Choroid plexus epithelial cell (primary cell): ENCODE measurements around the gene HES7.

Experiments
- DNase-seq: peaks from one replicate; pipeline ENCODE4 v3.0.0-alpha.2; 2010; ENCODE audit warnings: low read depth
- H3K4me3 ChIP-seq: 2 replicates; pipeline ENCODE4 v1.5.1; 2011; ENCODE audit warnings: low read depth, mild to moderate bottlenecking, control low read depth, low read length, moderate library complexity
- TF ChIP-seq, protein P1 (sequence below): conservative IDR thresholded peaks from 2 replicates; pipeline ENCODE4 v1.5.1; 2011; ENCODE audit warnings: low read depth, mild to moderate bottlenecking, control low read depth, inconsistent platforms, low read length, moderate library complexity

Gene HES7

DNA sequence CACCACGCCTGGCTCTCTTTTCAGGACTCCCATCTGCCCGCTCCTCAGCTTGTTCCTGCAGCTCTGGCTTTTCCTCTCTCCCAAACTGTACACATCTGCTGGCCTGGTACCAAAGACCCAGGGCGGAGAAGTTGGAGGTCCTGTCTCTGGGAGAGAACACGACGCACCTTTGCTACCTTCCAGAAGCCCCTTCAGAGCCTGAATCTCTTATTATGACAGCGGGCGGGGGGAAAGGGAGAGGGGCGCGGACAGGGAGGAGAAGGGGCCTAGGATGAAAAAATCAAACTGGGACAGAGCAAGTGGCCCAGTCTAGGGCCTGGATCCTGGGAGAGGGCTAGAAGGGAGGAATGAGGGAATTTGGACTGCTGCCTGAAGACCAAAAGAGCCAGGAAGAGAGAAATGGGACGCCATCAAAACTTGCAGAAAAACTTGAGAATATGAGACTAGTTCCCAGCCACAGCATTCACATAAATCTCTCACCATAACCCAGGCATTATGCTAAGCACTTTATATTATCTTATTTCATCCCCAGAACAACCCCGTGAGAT lies 30.8 kb upstream of the HES7 start:
- DNase-seq = peak; percentile 45
- peak overlapping the region; percentile 90 for H3K4me3 ChIP-seq
- TF ChIP-seq, protein P1, sequence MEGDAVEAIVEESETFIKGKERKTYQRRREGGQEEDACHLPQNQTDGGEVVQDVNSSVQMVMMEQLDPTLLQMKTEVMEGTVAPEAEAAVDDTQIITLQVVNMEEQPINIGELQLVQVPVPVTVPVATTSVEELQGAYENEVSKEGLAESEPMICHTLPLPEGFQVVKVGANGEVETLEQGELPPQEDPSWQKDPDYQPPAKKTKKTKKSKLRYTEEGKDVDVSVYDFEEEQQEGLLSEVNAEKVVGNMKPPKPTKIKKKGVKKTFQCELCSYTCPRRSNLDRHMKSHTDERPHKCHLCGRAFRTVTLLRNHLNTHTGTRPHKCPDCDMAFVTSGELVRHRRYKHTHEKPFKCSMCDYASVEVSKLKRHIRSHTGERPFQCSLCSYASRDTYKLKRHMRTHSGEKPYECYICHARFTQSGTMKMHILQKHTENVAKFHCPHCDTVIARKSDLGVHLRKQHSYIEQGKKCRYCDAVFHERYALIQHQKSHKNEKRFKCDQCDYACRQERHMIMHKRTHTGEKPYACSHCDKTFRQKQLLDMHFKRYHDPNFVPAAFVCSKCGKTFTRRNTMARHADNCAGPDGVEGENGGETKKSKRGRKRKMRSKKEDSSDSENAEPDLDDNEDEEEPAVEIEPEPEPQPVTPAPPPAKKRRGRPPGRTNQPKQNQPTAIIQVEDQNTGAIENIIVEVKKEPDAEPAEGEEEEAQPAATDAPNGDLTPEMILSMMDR = no peak

DNA sequence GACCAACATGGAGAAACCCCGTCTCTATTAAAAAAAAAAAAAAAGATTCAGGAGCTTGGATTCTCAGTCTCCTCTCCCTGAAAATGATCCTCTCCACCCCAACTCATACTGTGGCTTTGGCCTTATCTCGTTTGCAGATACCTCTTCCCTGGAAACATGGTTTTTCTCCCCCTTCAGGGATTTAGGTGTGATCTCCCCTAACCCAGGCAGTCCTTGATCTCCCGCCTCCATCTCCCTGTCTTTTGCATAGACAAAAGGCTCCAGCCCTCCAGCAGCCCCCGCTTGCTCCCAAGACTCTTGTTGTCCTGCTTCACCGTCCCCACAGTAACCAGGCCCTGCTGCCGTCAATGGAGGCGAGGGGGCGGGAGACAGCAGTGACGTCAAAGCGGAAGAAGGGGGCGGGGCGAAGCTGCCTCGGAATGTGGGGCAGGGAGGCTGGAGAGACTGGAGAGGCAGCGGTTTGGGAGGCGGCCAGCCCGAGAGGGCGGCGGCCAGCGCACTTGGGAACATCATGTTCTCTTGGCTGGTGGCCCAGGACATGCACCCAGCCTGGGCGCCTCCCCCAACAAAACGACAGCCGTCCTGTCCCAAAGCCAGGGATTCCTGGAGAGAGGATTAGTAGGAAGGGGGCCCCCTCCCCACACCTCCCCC lies 30.2 kb upstream of the HES7 start:
- peak; percentile 100 for DNase-seq
- TF ChIP-seq, protein P1 = no peak
- H3K4me3 ChIP-seq = peak overlapping the region; percentile 90

DNA sequence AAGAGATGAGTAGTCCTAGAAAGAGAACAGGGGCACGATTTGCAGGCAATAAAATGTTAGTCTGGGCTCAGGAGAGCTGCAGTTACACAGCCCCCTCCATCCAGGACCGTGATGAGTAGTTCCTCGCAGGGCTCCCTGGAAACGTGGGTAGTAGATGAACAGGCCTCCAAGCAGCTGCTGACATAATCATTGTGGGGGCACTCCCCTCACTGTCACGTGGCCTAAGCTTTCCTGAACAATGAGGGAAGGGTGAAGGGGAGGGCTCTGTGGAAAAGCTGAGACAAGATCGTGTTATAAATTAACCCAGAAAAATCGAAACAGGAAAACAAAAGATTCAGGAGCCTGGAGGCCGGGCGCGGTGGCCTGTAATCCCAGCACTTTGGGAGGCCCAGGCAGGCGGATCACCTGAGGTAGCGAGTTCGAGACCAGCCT lies 29.6 kb upstream of the HES7 start:
- TF ChIP-seq, protein P1 = no peak
- peak; percentile 98 for DNase-seq
- peak overlapping the region; percentile 90 for H3K4me3 ChIP-seq

DNA sequence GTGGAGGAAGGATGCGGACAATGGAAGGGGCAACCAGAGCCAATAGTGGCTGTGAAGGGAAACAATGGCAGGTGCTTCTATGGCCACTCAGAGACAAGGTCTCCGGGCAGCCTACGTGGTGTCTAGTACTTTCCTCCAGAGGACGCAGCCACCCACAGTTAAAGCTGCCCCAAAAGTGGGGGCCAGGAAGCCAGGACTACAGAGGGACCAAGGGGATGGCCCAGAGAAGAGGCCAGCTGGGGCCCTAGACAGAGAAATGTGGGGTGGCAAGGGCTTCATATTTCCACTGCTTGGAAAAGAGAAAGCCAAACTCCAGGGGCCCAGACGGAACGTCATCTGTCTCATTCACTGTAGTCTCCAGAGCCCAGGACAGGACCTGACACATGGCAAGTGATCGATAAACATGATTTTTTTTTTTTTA lies 29.1 kb upstream of the HES7 start:
- TF ChIP-seq, protein P1 = no peak
- H3K4me3 ChIP-seq = peak overlapping the region; percentile 94
- no peak for DNase-seq

DNA sequence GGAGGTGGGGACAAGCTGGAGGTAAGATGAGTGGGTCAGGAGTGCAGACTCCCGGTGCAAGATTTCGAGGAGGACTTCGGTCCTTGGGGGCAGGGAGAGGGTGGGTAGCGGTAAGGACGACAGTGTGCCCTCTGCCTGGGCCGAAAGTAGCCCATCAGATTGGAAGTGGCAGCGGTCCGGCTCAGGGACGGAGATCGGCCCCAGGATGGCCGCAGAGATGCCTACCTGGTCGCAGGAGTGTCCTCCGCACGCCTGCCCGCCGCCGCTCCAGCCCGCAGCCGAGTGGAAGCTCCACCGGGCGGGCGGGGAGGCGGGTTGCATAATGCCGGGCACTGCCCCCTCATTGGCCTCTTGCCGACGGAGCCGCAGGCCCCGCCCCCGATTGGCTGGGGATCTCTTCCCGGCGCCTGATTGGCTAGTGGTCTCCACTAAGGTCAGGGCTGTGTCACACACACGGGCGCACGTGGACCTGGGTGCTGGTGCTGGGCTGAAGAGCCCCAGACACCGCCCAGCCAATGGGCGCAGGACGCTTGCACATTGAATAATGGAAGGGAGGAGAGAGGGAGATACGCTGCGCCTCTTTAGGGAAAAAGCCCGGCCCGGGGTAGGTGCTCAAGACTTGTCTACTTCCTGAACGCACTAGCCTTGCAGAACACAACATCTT lies 28.3 kb upstream of the HES7 start, which contains the start of gene PER1:
Gene PER1, minus strand, starts transcription at position 293 of the 664 bp plus-strand sequence. CDS start 1,698 bp downstream, outside the sequence.
- peak; percentile 99 for DNase-seq
- peak within 1 kb of the TSS; percentile 94 for H3K4me3 ChIP-seq
- TF ChIP-seq, protein P1 = no peak

DNA sequence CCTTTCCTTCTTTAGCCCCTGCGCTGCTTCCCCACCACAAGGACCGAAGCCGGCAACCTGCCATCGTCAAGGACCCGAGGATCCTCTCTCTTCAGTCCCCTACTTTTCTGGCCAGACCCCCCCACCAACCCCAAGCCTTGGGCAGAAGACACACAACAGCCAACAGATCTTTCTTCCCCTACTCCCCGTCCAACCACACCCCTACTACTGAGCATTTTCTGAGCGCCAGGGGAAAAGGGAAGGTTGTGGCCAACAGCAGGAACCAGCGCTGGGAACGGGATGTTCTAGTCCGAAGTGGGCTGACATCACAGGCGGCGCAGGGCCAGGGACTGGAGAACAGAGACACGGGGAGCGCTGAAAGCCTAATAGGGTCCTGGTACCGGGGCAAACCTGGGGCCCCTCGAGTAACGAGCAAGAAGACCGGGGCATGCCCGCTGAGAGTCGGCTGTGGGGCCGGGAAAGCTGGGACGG lies 27.8 kb upstream of the HES7 start:
- TF ChIP-seq, protein P1 = no peak
- DNase-seq = peak; percentile 91
- peak overlapping the region; percentile 94 for H3K4me3 ChIP-seq
